Stimulated activated CD8-positive, alpha-beta memory T cell treated with anti-CD3 and anti-CD28 coated beads, Interleukin-7, amount 100 ng/mL, for 4 hours (primary cell): Measurements from ENCODE around the gene TH.

Experiments used
- DNase-seq, 2 donors: peaks; one replicate each; pipeline ENCODE4 v3.0.0-alpha.2; 2020; ENCODE audit warnings: low read depth in 2 of 2

The TH gene

DNA sequence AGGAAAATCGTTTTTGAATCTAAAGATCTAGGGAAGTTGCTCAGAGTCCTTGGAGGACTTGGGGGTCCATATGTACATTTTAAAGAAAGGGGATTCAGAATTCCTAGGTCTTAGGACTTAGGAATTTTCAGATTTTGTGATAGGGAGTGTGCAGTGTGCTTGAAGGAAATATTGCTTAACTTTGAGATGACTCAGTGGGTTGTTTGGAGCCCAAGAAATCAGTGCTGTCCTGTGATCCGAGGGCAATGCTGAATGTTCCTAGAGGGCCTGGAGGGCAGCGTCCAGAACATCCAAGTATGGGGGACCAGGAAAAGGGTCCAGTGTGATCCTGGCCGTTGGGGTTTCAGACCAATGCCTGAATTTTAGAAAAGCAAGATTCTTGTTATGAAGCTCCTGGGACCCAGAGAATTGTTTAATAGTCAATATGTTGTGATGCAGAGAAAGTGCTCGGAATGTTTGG lies 29.3 kb downstream of the TH start:
- no peak for DNase-seq

DNA sequence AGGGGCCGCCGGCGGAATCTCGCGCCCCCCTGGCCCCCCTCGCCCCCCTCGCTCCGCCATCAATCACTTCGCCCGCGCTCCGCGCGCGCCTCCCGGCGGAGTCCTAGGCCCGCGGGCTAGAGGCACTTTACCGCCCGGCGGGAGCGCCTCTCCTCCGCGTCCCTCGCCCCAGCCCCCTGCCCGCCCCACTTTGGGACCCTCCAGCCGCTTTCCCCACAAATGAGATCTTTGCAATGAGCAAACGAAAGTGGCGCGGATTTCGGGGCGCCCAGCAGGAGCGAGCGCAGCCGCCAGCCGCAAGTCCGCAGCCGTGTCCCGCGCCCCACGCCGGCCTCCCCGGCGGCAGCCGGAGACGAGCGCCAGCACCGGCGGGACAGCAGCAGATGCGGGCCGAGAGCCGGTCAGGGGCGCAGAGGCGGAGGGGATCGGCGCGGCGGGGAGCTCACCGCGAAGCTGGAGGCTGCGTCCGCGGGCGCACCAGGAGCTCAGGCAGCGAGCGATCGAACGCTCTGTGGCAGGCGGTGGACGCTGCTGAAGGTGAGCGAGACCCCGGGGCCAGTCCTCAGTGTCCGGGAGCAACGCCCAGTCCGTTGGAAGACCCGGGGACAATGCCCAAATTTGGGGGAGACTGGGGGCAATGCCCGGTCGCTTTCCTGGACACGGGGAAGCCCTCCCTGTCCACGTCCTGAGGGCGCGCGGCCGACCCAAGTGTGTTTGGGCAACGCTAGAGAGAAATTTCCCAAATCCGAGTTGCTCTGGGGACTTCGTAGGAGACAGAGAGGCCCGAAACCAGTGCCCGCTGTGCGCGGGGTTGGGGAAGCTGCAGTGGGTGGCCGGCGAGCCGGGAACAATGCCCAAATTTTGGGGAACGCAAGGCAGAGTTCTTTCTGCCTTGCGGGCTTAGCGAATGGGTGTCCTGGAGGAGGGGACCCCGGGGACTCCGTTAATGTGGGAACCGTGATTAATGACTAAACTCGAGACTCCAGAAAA lies 30.9 kb downstream of the TH start:
- no peak for DNase-seq

DNA sequence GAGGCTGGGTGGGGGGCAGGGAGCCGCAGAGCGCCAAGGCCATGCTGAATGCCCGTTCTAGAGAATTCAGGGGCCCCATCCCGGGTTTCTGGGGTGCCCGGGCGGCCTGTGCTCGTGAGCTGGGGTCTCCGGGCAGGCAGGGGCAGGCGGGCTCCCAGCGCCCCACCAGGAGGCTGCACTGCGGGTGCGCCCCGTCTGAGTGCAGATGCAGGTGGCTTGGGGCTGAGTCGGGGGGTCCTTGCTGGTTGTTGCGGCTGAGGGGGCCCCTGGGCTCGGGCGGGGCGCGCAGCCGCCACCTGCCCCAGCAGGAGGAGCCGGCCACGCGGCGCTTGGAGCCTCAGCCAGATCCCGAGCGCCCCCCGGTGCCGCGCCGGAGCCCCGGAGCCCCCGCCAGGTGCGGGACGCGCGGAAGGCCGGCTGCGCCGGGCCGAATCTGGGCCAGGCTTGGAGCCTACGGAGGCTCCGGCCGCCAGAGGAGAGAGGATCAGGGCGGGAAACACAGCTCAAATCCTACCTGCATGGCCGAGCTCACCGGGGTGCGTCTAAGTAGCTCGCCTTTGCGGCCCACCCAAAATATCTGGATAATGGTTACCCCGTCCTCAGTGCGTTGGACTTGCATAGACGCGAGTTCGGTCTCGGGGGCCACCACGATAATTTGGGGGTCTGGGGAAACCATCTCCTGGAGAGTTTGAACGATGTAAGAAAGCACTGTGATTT lies 31.8 kb downstream of the TH start:
- DNase-seq = no peak

DNA sequence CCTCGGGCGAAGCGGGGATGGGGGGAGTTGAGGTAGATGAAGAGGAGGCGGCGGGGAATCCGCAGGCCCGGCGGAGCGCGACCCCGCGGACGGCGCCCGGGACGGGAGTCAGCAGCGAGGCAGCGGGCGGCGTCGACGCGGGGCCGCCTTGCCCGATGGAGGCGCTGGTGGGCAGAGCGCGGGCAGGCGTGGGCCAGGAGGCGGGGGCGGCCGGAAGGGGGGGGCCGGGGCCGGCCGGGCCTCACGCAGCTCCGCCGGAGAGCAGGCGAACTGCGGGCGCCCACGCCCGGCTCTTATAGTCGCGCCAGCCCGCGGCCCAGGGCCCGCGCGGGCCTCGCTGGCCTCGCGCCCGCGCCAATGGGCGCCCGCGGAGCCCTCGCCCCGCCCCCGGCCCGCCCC lies 32.5 kb downstream of the TH start, which contains the start of gene IGF2:
IGF2 (minus strand) TSS at position 267 of the 399 bp plus-strand sequence. CDS start 3,866 bp downstream, outside the sequence.
- no peak for DNase-seq

DNA sequence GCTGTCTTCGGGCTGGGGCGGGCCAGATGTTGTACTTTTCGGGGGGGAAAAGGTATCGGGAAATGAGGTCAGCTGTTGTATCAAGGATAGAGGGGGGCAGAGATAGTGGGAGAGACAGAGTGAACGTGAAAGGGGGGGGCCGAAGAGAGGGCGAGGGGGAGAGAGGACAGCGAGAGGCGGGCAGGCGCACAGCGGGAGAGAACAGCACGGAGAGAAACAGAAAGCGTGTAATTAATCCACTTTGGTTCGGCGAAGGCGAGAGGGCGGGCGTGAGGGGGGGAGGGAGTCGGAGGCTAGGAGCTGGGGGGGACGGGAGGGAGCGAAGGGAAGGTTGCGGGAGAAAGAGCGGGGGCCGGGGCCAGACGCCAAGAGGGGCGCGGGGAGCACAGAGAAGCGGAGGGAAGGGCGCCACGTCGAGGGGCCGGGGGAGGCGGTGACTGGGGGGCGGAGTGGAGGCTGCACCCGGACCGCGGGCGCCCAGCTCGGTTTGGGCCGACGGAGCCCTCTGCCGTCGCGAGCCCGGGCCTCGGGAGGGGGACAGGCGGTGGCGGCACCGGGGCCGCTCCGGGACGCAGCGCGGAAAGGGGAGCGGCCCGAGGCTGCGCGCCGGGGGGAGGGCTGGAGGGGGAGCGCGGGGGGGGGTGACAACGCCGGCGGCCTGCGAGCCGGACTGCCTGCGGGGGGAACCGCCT lies 33.0 kb downstream of the TH start:
- DNase-seq = no peak

DNA sequence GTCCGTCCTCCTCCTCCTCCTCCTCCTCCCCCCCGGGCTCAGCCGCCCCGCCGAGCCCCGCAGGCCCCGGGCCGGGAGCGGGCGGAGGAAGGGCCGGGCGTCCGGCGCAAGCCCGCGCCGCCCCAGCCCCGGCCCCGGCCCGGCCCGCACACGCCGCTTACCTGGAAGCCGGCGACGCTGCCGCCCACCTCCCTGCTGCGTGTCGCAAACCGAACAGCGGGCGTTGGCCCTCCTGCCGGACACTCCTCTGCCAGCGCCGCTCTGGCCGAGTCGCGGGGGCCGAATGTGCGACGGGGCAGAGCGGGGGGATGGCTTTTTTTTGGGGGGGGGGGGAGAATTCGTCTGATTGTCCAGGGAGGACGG lies 33.6 kb downstream of the TH start:
- DNase-seq = no peak

DNA sequence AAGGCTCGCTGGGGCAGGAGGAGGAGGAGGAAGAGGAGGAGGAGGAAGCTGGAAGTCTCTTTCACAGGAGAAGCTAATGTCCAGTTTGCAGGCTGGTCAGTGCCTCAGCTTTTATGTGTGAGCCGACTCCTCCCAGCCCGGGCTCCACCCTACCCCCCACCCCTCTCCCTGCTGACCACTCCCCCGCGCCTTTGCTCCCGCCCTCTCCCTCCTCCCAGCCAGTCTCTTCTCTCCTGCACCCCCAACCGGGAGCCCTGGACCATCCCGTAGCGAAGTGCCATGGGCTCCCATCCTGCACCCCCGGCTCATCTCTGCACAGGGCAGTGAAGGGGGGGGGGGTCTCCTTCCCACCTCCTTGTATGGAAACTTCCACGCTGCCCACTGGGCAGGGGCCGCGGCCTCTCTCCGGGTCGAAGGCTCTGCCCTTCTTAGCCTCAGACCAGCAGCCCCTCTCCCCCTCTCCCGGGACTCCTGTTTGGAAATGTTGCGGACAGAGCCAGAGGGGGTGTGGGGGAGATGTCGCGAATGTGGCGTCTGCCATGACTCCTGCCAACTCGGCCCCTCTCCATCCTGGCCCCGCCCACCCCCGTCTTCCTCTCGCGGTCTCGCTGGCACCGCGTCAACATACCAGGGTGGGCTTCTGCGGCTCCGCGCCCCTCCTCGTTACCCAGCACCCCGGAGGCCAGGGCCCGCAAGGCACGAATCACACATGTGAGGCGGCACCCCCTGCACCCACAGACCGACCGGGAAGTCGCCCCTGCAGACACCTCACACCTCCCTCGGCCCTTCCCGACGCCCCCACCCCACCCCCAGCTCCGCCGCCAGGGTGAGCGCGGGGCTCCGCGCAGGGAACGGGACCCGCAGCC lies 34.2 kb downstream of the TH start:
- DNase-seq = no peak

DNA sequence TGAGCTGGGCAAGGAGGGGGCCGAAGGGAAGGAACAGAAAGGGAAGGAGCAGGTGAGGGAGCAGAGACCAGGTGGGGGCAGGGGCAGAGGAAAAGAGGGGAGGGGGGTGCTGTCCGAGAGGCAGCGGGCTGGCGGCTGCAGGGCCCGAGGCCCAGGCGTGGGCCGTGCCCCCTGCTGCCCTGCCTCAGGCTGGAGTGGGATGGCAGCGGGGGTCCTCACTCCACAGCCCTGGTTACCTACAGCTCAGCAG lies 34.7 kb downstream of the TH start:
- no peak for DNase-seq

DNA sequence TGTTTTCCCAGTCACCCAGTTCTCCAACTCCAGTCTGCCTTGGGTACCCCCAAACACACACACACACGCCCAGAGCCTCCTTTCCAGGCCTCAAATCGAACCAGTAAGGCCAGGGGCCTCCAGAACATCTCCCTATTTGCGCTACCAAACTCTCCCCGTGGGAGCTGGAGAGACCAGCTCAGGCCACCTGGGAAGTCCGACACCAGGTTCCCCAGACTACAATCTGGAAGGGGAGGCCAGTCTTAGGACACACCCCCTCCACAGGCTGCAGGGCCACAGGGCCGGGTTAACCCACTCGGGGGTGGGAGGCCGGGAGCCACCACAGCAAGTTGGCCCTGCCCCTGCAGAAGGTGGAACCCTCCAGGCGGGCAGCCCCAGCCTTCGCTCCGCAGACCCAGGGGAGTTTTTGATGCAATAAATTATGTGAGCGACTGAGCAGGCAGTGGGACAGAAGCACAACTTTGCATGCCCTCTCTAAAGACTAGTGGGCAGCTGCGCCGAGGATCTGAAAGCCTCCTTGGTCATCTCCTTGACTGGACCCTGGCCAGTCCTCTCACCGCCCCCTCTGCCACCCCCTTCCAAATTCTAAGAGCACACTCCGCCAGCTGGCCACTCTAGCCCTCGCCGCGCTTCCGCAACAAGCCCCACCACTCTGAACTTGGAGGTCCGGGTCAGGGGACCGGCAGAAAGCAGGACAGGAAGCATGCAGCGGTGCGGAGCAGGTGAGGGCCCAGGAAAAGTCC lies 35.2 kb downstream of the TH start:
- DNase-seq = no peak

DNA sequence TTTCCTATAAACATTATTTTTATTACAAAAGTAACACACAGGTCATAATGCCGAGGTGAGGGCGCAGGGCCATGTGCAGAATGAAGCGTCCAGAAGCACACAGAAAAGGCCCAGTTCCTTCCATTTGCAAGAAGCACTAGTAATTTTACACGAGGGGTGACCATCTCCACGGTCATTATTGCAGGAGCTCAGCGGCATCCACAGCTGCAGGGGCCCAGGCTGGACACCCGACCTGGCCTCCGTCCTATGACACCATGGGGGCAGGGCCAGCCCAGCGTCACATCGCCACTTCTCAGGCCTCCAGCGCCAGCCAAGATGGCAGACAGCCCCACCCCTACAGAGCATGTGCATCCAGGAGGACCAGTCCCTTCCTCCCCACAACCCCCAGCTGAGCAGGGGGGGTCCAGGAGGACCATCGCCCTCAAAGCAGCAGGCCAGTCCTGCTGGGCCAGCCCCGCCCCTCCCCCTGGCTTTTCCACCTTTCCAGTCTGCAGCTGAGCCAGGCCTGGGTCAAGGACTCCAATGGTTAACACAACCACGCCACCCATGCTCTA lies 35.9 kb downstream of the TH start:
- no peak for DNase-seq

DNA sequence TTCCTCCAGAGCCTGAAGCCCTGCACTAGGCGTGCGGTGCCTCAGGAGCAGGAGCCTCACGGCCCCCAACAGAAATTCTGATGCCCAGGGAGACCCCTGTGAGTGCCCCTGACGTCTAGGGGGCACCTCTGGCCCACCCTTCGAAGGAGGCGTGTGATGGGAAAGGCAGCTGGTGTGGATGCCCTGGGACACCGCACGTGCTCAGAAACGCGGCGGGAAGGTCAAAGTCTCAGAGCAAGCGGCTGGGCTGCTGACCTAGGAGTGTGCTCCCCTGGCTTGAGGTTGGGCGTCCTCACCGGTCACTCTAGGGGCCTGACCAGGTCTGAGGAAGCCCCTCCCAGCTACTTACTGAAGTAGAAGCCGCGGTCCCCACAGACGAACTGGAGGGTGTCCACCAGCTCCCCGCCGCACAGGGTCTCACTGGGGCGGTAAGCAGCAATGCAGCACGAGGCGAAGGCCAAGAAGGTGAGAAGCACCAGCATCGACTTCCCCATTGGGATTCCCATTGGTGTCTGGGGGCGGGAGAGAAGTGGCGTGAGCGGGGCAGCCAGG lies 36.5 kb downstream of the TH start:
- DNase-seq = no peak

DNA sequence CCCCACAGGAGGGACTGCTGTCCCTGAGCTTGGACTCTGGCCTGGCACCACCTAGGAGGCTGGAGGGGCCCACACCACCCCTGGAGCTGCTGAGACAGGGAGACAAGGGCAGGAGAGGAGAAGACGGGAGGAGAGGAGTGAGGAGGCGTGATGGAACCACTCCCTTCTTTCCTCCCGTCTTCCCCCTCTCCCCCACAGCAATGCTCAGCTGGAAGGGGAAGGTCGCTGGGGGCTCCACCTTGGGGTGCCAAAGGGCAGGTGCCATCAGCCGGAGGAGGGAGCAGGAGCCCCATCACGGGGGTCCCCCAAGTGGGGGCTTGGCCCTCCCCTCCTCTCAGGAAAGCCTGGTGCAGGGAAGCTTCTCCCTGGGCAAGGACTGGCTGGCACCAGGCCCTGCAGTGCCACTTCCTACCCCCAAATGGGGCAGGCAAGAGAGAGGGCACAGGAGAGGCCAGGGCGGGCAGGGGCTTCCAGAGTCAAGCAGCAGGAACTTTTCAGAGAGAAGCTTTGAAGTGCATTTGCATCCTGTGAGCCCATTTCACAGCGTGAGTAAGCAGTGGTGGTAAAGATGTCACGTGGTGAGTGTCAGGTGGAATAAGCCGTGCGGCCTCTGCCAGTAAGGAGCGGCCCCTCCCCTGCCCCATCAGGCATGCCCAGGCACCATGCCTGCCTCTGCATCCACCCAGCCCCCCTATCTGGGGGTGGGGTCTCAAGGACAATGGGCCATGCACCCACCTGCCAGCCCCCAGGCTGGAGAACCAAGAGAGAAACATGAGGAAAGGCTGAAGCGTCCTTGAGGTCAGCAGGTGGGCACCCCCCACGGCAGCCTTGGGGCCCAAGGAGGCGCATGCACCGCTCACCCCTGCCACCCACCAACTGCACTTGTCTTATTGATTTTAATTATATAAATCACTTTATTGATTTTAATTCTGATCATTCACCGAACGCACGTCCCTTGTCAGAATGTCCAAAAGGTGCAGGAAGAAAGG lies 37.3 kb downstream of the TH start:
- DNase-seq = no peak

DNA sequence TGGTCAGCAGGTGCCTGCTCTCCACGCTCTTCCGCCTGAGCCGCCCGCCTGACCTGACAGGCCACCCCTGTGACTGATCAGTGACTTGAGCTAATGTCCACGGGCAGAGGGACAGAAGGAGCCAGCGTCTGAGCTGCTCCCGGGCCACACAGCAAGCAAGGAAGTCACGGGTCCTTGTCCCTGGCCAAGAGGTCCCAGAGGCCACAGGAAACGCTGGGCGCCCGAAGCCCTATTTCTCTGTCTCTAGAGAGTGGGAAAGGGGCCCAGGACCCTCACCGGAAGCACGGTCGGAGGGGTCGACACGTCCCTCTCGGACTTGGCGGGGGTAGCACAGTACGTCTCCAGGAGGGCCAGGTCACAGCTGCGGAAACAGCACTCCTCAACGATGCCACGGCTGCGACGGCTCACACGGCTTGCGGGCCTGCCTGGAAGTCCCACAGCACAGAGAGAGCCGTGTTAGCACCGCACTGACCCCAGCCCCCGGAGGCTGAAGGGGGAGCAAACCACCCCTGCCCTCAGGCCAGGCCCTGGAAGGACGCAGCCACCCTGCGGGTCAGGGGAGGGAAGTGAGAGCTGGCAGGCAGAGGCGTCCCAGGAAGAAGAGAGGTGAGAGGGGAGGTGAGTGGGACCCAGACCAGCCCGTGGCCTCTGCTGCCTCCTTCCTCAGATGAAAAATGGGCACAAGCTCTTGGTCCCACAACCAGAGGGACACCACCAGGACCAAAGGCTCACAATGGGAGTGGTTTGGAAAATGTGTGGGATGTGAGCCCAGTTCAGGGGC lies 38.2 kb downstream of the TH start:
- DNase-seq = no peak

DNA sequence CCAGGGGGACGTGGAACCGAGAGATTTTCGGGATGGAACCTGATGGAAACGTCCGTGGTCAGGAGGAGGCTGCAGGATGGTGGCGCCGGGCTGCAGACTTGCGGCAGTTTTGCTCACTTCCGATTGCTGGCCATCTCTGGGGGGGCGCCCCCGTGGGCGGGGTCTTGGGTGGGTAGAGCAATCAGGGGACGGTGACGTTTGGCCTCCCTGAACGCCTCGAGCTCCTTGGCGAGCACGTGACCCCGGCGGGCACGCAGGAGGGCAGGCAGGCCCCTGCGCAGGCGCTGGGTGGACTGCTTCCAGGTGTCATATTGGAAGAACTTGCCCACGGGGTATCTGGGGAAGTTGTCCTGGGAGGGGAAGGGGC lies 38.8 kb downstream of the TH start:
- DNase-seq = no peak

DNA sequence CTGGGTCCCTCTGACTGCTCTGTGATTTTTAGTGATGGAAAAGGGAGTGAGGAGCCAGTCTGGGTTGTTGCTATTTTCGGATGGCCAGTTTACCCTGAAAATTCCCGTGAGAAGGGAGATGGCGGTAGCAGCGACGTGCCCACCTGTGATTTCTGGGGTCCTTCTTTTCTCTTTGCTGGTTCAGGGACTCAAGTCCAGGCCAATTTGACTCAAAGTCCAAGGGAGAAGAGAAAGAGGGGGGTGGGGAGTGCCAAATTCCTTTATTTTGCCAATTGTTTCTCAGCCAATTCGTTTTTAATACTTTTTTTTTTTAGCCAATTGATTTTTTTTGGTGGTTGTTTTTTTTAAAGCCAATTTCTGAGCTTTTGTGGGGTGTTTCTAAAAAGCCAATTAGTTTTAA lies 39.4 kb downstream of the TH start:
- DNase-seq = no peak

DNA sequence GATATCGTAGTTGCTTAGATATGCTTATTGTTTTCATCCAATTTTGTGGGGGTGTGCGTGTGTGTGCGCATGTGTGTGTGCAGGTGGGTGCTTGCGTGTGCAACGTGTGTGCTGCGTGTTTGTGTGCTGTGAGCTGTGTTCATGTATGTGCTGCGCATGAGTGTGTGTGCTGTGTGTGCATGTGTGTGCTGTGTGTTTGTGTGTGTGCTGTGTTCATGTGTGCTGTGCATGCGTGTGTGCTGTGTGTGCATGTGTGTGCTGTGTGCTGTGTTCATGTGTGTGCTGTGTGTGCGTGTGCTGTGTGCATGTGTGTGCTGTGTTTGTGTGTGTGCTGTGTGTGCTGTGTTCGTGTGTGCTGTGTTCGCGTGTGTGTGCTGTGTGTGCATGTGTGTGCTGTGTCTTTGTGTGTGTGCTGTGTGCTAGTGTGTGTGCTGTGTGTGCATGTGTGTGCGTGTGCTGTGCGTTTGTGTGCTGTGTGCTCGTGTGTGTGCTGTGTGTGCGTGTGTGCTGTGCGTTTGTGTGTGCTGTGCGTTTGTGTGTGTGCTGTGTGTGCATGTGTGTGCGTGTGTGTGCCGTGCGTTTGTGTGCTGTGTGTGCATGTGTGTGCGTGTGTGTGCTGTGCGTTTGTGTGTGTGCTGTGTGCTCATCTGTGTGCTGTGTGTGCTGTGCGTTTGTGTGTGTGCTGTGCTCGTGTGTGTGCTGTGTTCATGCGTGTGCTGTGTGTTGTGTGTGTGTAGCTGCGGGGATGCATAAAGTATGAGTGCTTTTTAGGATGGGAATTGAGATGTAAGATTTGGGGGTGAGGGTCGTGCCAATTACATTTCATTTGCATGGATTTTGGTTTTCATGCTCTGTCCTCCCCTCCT lies 40.0 kb downstream of the TH start:
- DNase-seq = no peak

DNA sequence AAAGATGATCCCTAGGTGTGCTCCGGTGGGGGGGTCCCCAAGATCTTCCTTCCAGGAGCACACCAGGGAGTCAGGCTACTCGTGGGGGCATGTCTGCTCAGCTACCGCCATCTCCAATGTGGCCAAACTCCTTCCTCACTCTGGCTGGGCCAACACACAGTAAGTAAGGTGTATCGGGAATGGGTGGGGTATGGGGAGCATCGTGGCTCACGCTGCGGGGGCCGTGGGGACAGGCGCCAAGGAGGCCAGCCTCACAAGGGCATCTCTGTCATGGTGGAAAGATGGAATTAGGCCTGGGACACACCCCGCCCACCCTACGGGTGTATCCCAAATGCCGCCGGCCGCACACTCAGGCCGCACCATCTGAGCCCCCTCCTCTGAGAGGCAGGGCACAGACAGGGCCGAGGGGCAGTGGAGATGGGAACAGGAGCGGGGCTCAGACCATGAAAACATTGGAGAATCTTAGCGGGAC lies 40.7 kb downstream of the TH start:
- DNase-seq = no peak
